Naive B cell (primary cell): ENCODE results near the gene ZFP57. TPM values are rescaled to one million over a fixed set of nuclear protein-coding genes. Genes with fewer than 3 reads are reported as not detected.
A peak's percentile ranks its signal among the peaks of the same experiment; 100 is the strongest.

Experiments used
- ATAC-seq, 2 donors: fragments of 150-1000 bp; cut with Tn5 transposase; 2 replicates each; pipeline ENCODE4 v1.10.0; 2021; ENCODE audit warnings: low read depth in 2 of 2, mild to moderate bottlenecking in 2 of 2, moderate library complexity in 2 of 2
- DNase-seq: peaks from one replicate; pipeline ENCODE4 v3.0.0; 2022
- H3K27ac Mint-ChIP-seq, 6 donors: one replicate each; pipeline ENCODE4 v1.8.0; 2020 to 2022; ENCODE audit warnings: mild to moderate bottlenecking in 6 of 6, mixed read lengths in 6 of 6, moderate library complexity in 5 of 6, inconsistent platforms in 2 of 6
- H3K27me3 Mint-ChIP-seq, 3 donors: one replicate each; pipeline ENCODE4 v1.8.0; 2021 to 2022; ENCODE audit warnings: mixed read lengths in 3 of 3, mild to moderate bottlenecking in 1 of 3
- H3K36me3 Mint-ChIP-seq, 2 donors: one replicate each; pipeline ENCODE4 v1.8.0; 2020 to 2022; ENCODE audit warnings: mixed read lengths in 2 of 2, inconsistent platforms in 1 of 2, mild to moderate bottlenecking in 1 of 2
- H3K4me1 Mint-ChIP-seq, 3 donors: one replicate each; pipeline ENCODE4 v1.8.0; 2020 to 2022; ENCODE audit warnings: mixed read lengths in 3 of 3, inconsistent platforms in 1 of 3, mild to moderate bottlenecking in 1 of 3, moderate library complexity in 1 of 3
- H3K4me3 Mint-ChIP-seq, 8 donors: one replicate each; pipeline ENCODE4 v1.8.0; 2020 to 2022; ENCODE audit warnings: mild to moderate bottlenecking in 8 of 8, mixed read lengths in 8 of 8, moderate library complexity in 8 of 8, inconsistent platforms in 2 of 8
- H3K9me3 Mint-ChIP-seq, 7 donors: one replicate each; pipeline ENCODE4 v1.8.0; 2020 to 2022; ENCODE audit warnings: mixed read lengths in 7 of 7, mild to moderate bottlenecking in 5 of 7, inconsistent platforms in 2 of 7, moderate library complexity in 1 of 7
- polyA plus RNA-seq, 6 donors: library from polyadenylated mRNA; unstranded; fragments of 300-500 nt; fragmentation: Illumina TruSeq; gene quantifications; one replicate each; pipeline ENCODE4 v1.2.3, GENCODE V29; 2021; ENCODE audit warnings: low read depth in 6 of 6

The ZFP57 gene
- polyA plus RNA-seq: 1 to 10 TPM in 3 of 6 donors, not detected in 3; 1.8 to 3.1 (median 2.5) TPM

DNA sequence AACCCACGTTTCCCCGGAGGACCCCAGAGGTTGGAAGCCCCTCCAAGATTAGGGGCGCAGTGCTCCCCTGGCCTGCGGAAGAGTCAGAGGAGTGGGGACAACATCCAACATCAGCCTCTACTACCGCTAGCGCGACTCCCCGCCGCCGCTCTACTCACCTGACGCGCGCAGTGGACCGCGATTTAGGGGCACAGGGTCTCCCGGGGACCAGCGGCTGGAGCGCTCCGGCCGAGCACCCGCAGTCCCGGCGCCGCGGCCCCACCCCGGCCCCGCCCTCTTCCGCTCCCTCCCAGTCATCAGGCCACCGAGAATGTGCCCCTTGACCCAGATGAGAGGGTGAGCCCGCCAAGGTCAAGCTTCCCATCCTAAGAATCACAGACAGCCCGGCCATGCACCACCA, at the start of gene ZFP57:
Gene ZFP57 (minus strand): TSS at position 249 of the 400 bp plus-strand sequence. CDS start 4,149 bp downstream, outside the sequence.
- Mint-ChIP-seq H3K9me3 (peaks cover 0 to 3% (median 0%) of the 10 kb centered on the region in 7 donors), H3K4me1 (peaks cover 0 to 4% (median 2%) of the 10 kb centered on the region in 3 donors), H3K36me3 (no peaks in the 10 kb centered on the region), H3K4me3 (peak within 1 kb of the TSS in 4 of 8 donors; percentile 72 to 91 (median 80)), H3K27ac (peak within 1 kb of the TSS in 2 of 6 donors; percentile 11 to 85), H3K27me3 (peaks cover 0 to 22% (median 18%) of the 10 kb centered on the region in 3 donors)
- no peak for DNase-seq
- peak in 1 of 2 donors; percentile 23 for ATAC-seq

GRCh38 chr6:29730575-29731126, 49.7 kb upstream of the ZFP57 start:
- DNase-seq (no peak), ATAC-seq (no peak)
- peak overlapping the region in 1 of 8 donors; percentile 13 for H3K4me3 Mint-ChIP-seq
- H3K27me3 Mint-ChIP-seq: no peaks in the 10 kb centered on the region
- H3K27ac Mint-ChIP-seq: peak overlapping the region in 5 of 6 donors; percentile 5 to 98 (median 62)
- H3K36me3 Mint-ChIP-seq: peaks cover 13 to 20% of the 10 kb centered on the region in 2 donors
- no peaks in the 10 kb centered on the region for H3K9me3 Mint-ChIP-seq
- peaks cover 40 to 46% (median 41%) of the 10 kb centered on the region in 3 donors for H3K4me1 Mint-ChIP-seq

DNA sequence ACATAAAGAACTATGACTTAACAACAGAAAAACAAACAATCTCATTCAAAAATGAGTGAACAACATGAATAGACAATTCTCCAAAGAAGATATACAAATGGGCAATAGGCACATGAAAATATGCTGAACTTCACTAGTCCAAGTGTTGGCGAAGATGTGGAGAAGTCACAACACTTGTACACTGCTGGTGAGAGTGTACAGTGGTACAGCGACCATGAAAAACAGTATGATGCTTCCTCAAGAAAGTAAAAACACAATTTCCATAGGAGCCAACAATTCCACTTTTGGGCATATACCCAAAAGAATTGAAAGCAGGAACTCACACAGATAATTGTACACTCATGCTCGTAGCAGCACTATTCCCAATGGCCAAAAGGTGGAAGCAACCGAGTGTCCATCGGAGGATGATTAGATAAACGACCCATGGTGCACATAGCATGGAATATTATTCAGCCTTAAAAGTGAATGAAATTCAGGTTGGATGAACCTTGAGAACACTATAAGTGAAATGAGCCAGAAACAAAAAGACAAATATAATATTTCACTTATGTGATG, 48.9 kb upstream of the ZFP57 start:
- H3K4me1 Mint-ChIP-seq: peaks cover 47 to 53% (median 49%) of the 10 kb centered on the region in 3 donors
- H3K27ac Mint-ChIP-seq: peak overlapping the region in 5 of 6 donors; percentile 9 to 98 (median 25)
- no peak overlapping the region for H3K4me3 Mint-ChIP-seq
- no peak for DNase-seq
- no peak for ATAC-seq
- H3K27me3 Mint-ChIP-seq: no peaks in the 10 kb centered on the region
- no peaks in the 10 kb centered on the region for H3K9me3 Mint-ChIP-seq
- H3K36me3 Mint-ChIP-seq: peaks cover 13 to 22% of the 10 kb centered on the region in 2 donors

- Mint-ChIP-seq H3K27me3 (no peaks in the 10 kb centered on the region), H3K36me3 (peaks cover 13 to 22% of the 10 kb centered on the region in 2 donors), H3K4me1 (peaks cover 51 to 55% (median 52%) of the 10 kb centered on the region in 3 donors), H3K27ac (peak overlapping the region in 2 of 6 donors; percentile 78 to 98), H3K4me3 (peak overlapping the region in 1 of 8 donors; percentile 91), H3K9me3 (no peaks in the 10 kb centered on the region)
- DNase-seq: no peak
- no peak for ATAC-seq
Observed at GRCh38 chr6:29728875-29729270, 47.9 kb upstream of the ZFP57 start.

- Mint-ChIP-seq H3K4me3 (peak overlapping the region in 2 of 8 donors; percentile 91), H3K4me1 (peaks cover 52 to 55% (median 55%) of the 10 kb centered on the region in 3 donors), H3K36me3 (peaks cover 13 to 22% of the 10 kb centered on the region in 2 donors), H3K27me3 (no peaks in the 10 kb centered on the region), H3K27ac (peak overlapping the region in 4 of 6 donors; percentile 62 to 98 (median 74)), H3K9me3 (no peaks in the 10 kb centered on the region)
- DNase-seq (no peak), ATAC-seq (peak in 1 of 2 donors; percentile 1)
Observed at GRCh38 chr6:29728173-29728874, 47.4 kb upstream of the ZFP57 start.

- no peak for ATAC-seq
- H3K9me3 Mint-ChIP-seq: no peaks in the 10 kb centered on the region
- peaks cover 55 to 62% (median 58%) of the 10 kb centered on the region in 3 donors for H3K4me1 Mint-ChIP-seq
- H3K36me3 Mint-ChIP-seq: peaks cover 13 to 22% of the 10 kb centered on the region in 2 donors
- no peaks in the 10 kb centered on the region for H3K27me3 Mint-ChIP-seq
- H3K27ac Mint-ChIP-seq: peak overlapping the region in 4 of 6 donors; percentile 16 to 98 (median 61)
- no peak for DNase-seq
- H3K4me3 Mint-ChIP-seq: peak overlapping the region in 4 of 8 donors; percentile 6 to 91 (median 50)
Observed at GRCh38 chr6:29727637-29728036, 46.7 kb upstream of the ZFP57 start.

DNA sequence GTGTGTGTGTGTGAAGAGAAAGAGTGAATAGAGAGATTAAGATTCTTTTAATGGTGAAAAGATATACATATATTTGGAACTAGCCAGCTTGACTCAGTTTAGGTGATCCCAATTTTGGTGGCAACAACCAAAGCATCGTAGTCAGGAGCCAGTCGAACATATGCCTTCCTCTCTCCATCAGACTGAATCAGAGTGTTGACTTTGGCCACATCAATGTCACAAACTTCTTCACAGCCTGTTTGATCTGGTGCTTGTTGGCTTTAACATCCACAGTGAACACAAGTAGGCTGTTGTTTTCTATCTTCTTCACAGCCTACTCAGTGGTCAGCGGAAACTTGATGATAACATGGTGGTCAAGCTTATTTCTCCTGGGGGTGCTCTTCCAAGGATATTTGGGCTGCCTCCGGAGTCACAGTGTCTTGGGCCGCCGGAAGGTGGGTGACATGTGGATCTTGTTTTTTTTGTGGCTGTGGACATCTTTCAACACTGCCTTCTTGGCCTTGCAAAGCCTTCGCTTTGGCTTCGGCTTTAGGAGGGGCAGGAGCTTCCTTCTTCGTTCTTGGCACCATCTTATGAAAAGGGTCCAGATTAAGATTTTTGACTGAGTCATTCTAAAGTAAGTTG, 45.7 kb upstream of the ZFP57 start:
- ATAC-seq (no peak), DNase-seq (no peak)
- H3K27ac Mint-ChIP-seq: peak overlapping the region in 3 of 6 donors; percentile 78 to 98 (median 78)
- H3K9me3 Mint-ChIP-seq: no peaks in the 10 kb centered on the region
- H3K27me3 Mint-ChIP-seq: no peaks in the 10 kb centered on the region
- peaks cover 13 to 22% of the 10 kb centered on the region in 2 donors for H3K36me3 Mint-ChIP-seq
- peak overlapping the region in 6 of 8 donors; percentile 6 to 91 (median 52) for H3K4me3 Mint-ChIP-seq
- peaks cover 58 to 71% (median 67%) of the 10 kb centered on the region in 3 donors for H3K4me1 Mint-ChIP-seq

GRCh38 chr6:29726001-29726400, 45.0 kb upstream of the ZFP57 start:
- Mint-ChIP-seq H3K36me3 (peaks cover 13 to 22% of the 10 kb centered on the region in 2 donors), H3K4me3 (peak overlapping the region; percentile 91 to 99 (median 96)), H3K27ac (peak overlapping the region; percentile 41 to 98 (median 82)), H3K4me1 (peaks cover 58 to 73% (median 71%) of the 10 kb centered on the region in 3 donors), H3K9me3 (no peaks in the 10 kb centered on the region), H3K27me3 (no peaks in the 10 kb centered on the region)
- DNase-seq (no peak), ATAC-seq (no peak)

DNA sequence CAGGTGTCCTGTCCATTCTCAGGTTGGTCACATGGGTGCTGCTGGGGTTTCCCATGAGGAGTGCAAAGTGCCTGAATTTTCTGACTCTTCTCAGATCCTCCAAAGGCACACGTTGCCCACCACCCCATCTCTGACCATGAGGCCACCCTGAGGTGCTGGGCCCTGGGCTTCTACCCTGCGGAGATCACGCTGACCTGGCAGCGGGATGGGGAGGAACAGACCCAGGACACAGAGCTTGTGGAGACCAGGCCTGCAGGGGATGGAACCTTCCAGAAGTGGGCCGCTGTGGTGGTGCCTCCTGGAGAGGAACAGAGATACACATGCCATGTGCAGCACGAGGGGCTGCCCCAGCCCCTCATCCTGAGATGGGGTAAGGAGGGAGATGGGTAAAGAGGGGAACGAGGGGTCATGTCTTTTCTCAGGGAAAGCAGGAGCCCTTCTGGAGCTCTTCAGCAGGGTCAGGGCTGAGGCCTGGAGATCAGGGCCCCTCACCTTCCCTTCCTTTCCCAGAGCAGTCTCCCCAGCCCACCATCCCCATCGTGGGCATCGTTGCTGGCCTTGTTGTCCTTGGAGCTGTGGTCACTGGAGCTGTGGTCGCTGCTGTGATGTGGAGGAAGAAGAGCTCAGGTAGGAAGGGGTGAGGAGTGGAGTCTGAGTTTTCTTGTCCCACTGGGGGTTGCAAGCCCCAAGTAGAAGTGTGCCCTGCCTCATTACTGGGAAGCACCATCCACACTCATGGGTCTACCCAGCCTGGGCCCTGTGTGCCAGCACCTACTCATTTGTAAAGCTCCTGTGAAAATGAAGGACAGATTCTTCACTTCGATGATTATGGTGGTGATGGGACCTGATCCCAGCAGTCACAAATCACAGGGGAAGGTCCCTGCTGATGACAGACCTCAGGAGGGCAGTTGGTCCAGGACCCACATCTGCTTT, 44.3 kb upstream of the ZFP57 start:
- H3K4me1 Mint-ChIP-seq: peaks cover 53 to 67% (median 65%) of the 10 kb centered on the region in 3 donors

DNA sequence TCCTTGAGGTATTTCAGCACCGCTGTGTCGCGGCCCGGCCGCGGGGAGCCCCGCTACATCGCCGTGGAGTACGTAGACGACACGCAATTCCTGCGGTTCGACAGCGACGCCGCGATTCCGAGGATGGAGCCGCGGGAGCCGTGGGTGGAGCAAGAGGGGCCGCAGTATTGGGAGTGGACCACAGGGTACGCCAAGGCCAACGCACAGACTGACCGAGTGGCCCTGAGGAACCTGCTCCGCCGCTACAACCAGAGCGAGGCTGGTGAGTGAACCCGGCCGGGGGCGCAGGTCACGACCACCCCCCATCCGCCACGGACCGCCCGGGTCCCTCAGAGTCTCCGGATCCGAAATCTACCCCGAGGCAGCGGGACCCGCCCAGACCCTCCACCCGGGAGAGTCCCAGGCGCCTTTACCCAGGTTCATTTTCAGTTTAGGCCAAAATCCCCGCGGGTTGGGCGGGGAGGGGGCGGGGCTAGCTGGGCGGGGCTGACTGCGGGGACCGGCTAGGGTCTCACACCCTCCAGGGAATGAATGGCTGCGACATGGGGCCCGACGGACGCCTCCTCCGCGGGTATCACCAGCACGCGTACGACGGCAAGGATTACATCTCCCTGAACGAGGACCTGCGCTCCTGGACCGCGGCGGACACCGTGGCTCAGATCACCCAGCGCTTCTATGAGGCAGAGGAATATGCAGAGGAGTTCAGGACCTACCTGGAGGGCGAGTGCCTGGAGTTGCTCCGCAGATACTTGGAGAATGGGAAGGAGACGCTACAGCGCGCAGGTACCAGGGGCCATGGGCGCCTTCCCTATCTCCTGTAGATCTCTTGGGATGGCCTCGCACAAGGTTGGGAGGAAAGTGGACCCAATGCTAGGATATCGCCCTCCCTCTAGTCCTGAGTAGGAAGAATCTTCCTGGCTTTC, 43.0 kb upstream of the ZFP57 start:
- DNase-seq (peak; percentile 69), ATAC-seq (peak; percentile 60)
- H3K4me3 Mint-ChIP-seq: peak overlapping the region; percentile 91 to 99 (median 96)
- no peaks in the 10 kb centered on the region for H3K27me3 Mint-ChIP-seq
- peaks cover 53 to 67% (median 65%) of the 10 kb centered on the region in 3 donors for H3K4me1 Mint-ChIP-seq
- peaks cover 13 to 22% of the 10 kb centered on the region in 2 donors for H3K36me3 Mint-ChIP-seq
- no peaks in the 10 kb centered on the region for H3K9me3 Mint-ChIP-seq
- peak overlapping the region; percentile 93 to 99 (median 98) for H3K27ac Mint-ChIP-seq

More for the DNA sequence above, 44.3 kb upstream of the ZFP57 start:
- peak overlapping the region; percentile 91 to 99 (median 96) for H3K4me3 Mint-ChIP-seq
- H3K27me3 Mint-ChIP-seq: no peaks in the 10 kb centered on the region
- H3K9me3 Mint-ChIP-seq: no peaks in the 10 kb centered on the region
- no peak for ATAC-seq
- DNase-seq: no peak
- H3K36me3 Mint-ChIP-seq: peaks cover 13 to 22% of the 10 kb centered on the region in 2 donors
- H3K27ac Mint-ChIP-seq: peak overlapping the region; percentile 80 to 99 (median 89)

DNA sequence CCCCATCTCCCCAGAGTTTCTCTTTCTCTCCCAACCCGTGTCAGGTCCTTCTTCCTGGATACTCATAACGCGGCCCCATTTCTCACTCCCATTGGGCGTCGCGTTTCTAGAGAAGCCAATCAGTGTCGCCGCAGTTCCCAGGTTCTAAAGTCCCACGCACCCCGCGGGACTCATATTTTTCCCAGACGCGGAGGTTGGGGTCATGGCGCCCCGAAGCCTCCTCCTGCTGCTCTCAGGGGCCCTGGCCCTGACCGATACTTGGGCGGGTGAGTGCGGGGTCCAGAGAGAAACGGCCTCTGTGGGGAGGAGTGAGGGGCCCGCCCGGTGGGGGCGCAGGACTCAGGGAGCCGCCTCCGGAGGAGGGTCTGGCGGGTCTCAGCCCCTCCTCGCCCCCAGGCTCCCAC, 42.3 kb upstream of the ZFP57 start, which contains the start of gene HLA-F:
Gene HLA-F (plus strand): TSS at position 173 of the 404 bp plus-strand sequence. CDS start 30 bp downstream, at position 203.
- DNase-seq (peak; percentile 85), ATAC-seq (peak; percentile 81 to 83)
- Mint-ChIP-seq H3K27ac (peak within 1 kb of the TSS; percentile 98 to 99 (median 98)), H3K4me1 (peaks cover 52 to 64% (median 62%) of the 10 kb centered on the region in 3 donors), H3K27me3 (no peaks in the 10 kb centered on the region), H3K4me3 (peak within 1 kb of the TSS; percentile 91 to 99 (median 96)), H3K9me3 (no peaks in the 10 kb centered on the region), H3K36me3 (peaks cover 13 to 19% of the 10 kb centered on the region in 2 donors)
